Epithelial cell of proximal tubule (primary cell): Measurements from ENCODE around the gene DIP2B. TPM values are rescaled to one million over a fixed set of nuclear protein-coding genes. Genes with fewer than 3 reads are reported as not detected.

ENCODE experiments used
- DNase-seq: peaks from one replicate; pipeline ENCODE4 v3.0.0-alpha.2; 2011; ENCODE audit warnings: low read depth
- H3K4me3 ChIP-seq: 2 replicates; pipeline ENCODE4 v1.5.1; 2011; ENCODE audit warnings: low read depth, mild to moderate bottlenecking, low read length
- CTCF ChIP-seq: conservative IDR thresholded peaks from 2 replicates; pipeline ENCODE4 v1.5.1; 2012; ENCODE audit warnings: low read depth, mild to moderate bottlenecking, low read length
- total RNA-seq: library from RNA; depleted of rRNA; stranded (reverse); fragments of >200 nt; gene quantifications from 2 replicates; pipeline ENCODE4 v1.2.3, GENCODE V29; 2015

DIP2B gene
- total RNA-seq, 1 donor from 2014 or later: 21.6 TPM

GRCh38 chr12:50772470-50772869 is 267.7 kb downstream of the DIP2B start:
- no peak for TF ChIP-seq CTCF
- H3K4me3 ChIP-seq: no peak overlapping the region
- no peak for DNase-seq

- TF ChIP-seq CTCF: no peak
- no peak for DNase-seq
- no peak overlapping the region for H3K4me3 ChIP-seq
These were observed 268.1 kb downstream of the DIP2B start for GRCh38 chr12:50772877-50773276.

DNA sequence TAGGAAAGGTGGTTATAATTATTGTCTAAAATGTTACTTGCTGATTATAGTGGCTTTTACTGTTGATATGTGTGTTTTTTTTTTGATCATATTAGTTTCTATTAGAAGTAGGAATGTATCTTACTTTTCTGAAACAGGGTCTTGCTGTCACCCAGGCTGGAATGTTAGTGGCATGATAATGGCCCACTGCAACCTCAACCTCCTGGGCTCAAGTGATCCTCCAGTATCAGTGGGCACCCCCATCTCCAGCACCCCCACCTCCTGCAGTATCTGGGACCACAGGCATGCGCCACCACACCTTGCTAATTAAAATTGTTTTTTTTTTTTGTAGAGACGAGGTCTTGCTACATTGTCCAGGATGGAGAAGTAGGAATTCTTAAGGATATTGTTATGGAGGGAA is 270.5 kb downstream of the DIP2B start:
- no peak for TF ChIP-seq CTCF
- H3K4me3 ChIP-seq: no peak overlapping the region
- DNase-seq: no peak

DNA sequence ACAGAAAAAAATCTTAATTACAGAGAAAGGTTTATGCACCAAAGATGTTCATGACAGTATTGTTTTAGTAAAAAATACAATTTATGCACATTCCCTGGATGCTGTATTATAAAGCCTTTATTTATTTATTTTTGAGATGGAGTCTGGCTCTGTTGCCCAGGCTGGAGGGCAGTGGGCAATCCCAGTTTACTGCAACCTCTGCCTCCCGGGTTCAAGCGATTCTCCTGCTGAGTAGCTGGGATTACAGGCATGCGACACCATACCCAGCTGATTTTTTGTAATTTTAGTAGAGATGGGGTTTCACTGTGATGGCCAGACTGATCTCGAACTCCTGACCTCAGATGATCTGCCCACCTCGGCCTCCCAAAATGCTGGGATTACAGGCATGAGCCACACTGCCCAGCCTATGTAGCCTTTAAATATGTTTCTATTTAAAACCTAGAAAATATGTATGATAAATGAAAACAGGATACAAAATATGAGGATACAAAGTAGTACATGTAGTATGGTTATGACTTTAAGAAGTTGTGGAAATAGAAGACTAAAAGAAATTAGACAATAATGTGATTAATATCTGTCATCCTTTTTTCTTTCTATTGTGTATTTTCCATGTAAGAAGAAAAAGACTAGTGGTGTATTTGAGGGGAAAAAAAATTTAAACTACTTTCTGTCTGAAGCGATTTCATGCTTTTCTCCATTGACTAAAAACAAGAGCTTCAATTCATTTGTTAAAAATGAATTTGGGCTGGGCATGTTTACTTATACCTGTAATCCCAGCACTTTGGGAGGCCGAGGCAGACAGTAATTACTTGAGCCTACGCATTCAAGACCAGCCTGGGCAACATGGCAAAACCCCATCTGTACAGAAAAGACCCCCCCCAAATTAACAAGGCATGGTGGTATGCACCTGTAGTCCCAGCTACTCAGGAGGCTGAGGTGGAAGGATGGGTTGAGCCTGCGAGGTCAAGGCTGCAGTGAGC is 272.3 kb downstream of the DIP2B start:
- no peak overlapping the region for H3K4me3 ChIP-seq

GRCh38 chr12:50778663-50779590 is 274.1 kb downstream of the DIP2B start:
- DNase-seq: no peak
- H3K4me3 ChIP-seq: no peak overlapping the region
- TF ChIP-seq CTCF: no peak

More for the DNA sequence above, 272.3 kb downstream of the DIP2B start:
- DNase-seq: no peak
- TF ChIP-seq CTCF: no peak

DNA sequence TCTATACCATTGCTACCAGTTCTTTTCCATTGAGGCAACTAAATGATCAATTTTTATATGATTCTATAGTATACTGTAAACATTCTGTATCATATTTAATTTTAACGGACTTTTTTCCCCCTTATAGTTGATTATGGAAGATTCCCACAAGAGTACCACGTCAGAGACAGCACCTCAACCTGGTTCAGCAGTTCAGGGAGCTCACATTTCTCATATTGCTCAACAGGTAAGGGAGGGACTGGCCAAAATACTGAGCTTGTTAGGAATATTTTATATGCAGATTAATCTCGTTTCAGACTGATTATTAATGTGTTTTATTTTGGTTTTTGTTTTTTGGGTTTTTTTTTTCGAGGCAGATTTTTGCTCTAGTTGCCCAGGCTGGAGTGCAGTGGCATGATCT is 275.2 kb downstream of the DIP2B start:
- TF ChIP-seq CTCF: no peak
- no peak overlapping the region for H3K4me3 ChIP-seq
- no peak for DNase-seq
